Measurements from ENCODE around the gene PIKFYVE.
"Not testable (repeated sequence)": the region's sequence is repeated elsewhere in the genome, so short reads cannot be mapped to it uniquely, and the experiment has no call there.

PIKFYVE gene

GRCh38 chr2:208358758-208359631, 92.9 kb downstream of the PIKFYVE start:
- DNase-seq (ENCODE audit: low read depth in 2 of 2), result no peak

- DNase-seq (ENCODE audit: low read depth in 2 of 2), result no peak
These were observed 93.6 kb downstream of the PIKFYVE start for GRCh38 chr2:208359632-208359986.

GRCh38 chr2:208360259-208361076, 94.4 kb downstream of the PIKFYVE start:
- no peak for DNase-seq (ENCODE audit: low read depth in 2 of 2)

DNA sequence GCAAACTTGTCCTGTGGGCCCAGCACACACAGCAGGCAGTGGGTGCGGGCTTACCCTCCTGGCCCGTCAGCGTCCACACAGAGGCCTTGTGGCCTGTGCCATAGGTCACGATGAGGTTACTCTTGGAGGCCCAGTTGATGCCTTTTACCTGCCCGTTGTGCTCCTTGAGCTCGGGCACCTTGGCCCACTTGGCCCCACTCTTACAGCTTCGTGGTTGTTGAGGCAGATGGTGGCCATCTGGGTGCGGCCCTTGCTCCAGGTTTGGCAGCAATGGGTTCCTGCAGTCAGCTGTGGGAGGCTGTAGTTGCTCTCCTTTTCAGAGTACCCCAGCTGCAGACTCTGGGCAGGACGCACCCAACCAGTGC, 95.0 kb downstream of the PIKFYVE start:
- DNase-seq (ENCODE audit: low read depth in 2 of 2), result no peak

DNA sequence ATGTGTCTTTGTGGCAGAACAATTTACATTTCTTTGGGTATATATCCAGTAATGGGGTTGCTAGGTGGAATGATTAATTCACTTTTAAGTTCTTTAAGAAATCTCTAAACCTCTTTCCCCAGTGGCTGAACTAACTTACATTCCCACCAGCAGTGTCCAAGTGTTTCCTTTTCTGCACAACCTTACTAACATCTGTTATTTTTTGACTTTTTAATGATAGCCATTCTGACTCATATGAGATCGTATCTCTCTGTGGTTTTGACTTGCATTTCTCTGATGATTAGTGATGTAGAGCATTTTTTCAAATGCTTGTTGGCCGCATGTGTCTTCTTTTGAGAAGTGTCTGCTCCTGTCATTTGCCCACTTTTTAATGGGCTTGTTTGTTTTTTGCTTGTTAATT, 97.4 kb downstream of the PIKFYVE start:
- DNase-seq (ENCODE audit: low read depth in 2 of 2), result peak; percentile 75 to 77

DNA sequence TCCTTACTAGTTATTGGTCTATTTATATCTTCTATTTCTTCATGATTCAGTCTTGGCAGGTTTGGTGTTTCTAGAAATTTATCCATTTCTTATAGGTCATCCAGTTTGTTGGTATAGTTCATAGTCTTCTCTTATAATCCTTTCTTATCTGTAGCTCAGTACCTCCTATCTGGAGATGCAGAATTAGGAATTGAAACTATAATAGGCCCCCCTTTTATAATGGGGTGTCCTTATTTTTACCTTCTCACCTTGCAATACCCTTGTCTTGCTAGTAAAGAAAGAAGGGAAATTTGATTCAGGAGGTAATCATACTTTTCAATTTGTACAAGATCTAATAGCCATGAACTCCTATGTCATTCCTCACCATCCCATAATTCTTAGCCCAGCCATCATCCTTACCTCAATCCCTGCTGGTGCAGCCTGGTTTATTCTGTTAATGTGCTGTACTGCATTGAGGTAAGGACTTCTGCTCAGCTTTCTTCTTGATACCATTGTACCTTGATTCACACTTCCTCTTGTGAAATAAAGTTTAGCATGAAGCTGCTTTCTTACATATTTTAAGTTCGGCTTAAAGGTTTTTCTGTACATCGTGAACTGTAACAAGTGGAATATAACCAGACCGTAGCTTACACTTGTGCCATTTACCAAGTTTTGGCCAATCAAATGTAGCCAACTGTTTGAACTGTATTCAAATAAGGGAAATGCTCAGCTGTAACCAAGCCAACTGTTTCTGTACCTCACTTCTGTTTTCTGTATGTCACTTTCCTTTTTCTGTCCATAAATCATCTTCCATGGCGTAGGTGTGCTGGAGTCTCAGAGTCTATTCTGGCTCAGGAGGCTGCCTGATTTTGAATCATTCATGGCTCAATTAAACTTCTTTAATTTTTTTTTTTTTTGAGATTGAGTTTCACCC, 100.4 kb downstream of the PIKFYVE start:
- DNase-seq (ENCODE audit: low read depth in 2 of 2), result no peak

DNA sequence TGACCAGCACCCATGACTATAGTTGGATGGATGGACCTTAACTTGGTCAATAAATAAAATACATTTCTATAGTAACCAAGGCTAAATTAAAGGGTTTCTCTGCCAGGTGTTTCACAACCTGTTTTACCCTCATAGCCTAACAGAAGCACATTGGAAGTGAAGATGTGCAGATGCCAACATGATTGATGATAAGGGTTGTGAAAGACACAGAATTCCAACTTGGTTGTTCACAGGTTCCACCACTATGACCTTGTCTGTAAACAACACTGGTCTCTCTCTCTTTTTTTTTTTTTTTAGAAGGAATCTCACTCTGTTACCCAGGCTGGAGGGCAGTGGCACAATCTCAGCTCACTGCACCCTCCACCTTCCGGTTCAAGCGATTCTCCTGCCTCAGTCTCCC, 103.0 kb downstream of the PIKFYVE start:
- DNase-seq (ENCODE audit: low read depth in 2 of 2), result no peak

GRCh38 chr2:208370881-208371633, 105.0 kb downstream of the PIKFYVE start:
- no peak for DNase-seq (ENCODE audit: low read depth in 2 of 2)

- no peak for DNase-seq (ENCODE audit: low read depth in 2 of 2)
These were observed 105.5 kb downstream of the PIKFYVE start for GRCh38 chr2:208371634-208371935.

DNA sequence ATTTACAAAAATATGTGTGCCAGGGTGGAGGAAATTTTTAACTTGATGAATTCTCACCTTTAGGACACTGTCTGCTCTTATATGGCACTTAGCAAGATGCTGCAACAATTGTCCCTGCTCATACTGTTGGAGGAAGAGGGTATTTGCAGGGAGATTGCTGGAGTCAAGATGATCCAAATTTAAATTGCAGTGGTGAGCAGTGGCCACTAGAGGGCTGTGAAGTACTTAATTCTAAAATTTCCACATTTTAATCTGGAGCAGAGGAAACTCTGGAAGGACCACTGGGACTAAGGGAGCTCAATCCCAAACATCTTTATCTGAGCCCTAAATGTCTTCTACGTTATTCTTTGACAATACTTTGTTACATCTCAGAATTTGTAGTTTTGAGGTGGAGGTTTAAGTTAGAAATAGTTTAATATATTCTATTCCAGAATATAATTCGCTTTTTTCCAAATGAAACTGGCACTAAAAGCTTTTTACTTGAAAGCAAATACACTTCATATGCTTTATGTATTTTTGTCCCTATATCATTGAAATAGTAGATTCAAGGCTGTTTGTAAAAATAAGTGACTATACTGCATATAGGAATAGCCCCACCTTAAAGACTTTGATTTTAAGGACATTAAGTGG, 107.5 kb downstream of the PIKFYVE start:
- peak; percentile 13 to 21 for DNase-seq (ENCODE audit: low read depth in 2 of 2)

- DNase-seq (ENCODE audit: low read depth in 2 of 2), result no peak
These were observed 109.5 kb downstream of the PIKFYVE start for GRCh38 chr2:208375491-208376068.

DNA sequence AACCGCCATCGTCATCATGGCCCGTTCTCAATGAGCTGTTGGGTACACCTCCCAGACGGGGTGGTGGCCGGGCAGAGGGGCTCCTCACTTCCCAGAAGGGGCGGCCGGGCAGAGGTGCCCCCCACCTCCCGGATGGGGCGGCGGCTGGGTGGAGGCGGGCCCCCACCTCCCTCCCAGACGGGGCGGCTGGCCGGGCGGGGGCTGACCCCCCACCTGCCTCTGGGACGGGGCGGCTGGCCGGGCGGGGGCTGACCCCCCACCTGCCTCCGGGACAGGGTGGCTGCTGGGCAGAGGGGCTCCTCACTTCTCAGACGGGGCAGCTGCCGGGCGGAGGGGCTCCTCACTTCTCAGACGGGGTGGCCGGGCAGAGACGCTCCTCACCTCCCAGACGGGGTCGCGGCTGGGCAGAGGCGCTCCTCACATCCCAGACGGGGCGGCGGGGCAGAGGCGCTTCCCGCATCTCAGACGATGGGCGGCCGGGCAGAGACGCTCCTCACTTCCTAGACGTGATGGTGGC, 111.3 kb downstream of the PIKFYVE start:
- DNase-seq (ENCODE audit: low read depth in 2 of 2), result not testable (repeated sequence)

- no peak for DNase-seq (ENCODE audit: low read depth in 2 of 2)
These were observed 113.1 kb downstream of the PIKFYVE start for GRCh38 chr2:208379192-208379591.

- no peak for DNase-seq (ENCODE audit: low read depth in 2 of 2)
These were observed 118.6 kb downstream of the PIKFYVE start for GRCh38 chr2:208384637-208385036.

GRCh38 chr2:208386541-208386940, 120.5 kb downstream of the PIKFYVE start:
- no peak for DNase-seq (ENCODE audit: low read depth in 2 of 2)

DNA sequence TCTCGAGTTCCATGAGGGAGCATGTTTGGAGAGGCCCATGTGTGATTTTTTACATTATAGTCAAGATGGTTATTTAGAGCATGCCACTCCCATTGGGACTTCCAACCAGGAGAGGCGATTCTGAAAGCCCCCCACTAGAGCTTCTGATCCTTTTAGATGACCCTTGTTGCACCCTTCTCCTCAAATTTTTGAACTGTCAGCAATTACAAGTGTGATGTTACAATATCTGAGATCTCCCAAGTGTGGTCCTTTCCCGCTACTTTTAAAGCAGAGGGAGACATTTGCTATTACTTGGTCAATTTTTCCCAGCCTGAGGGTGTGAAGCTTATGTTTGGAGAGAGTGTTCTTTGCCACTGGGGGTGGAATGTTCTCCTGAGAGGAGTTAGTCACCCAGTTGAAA, 123.9 kb downstream of the PIKFYVE start:
- no peak for DNase-seq (ENCODE audit: low read depth in 2 of 2)

GRCh38 chr2:208392300-208392699, 126.2 kb downstream of the PIKFYVE start:
- no peak for DNase-seq (ENCODE audit: low read depth in 2 of 2)

DNA sequence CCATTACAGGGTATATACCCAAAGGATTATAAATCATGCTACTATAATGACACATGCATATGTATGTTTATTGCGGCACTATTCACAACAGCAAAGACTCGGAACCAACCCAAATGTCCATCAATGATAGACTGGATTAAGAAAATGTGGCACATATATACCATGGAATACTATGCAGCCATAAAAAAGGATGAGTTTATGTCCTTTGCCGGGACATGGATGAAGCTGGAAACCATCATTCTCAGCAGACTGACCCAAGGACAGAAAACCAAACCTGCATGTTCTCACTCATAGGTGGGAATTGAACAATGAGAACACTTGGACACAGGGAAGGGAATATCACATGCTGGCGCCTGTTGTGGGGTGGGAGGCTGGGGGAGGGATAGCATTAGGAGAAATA, 130.7 kb downstream of the PIKFYVE start:
- not testable (repeated sequence) for DNase-seq (ENCODE audit: low read depth in 2 of 2)

GRCh38 chr2:208399201-208399600, 133.1 kb downstream of the PIKFYVE start:
- no peak for DNase-seq (ENCODE audit: low read depth in 2 of 2)

Measured in fibroblast of skin of left biceps (primary cell).